ENCODE data around the gene FUZ.

- TF ChIP-seq CTCF (IDR thresholded peaks at IDR 0.05): no peak
- no peak for TF ChIP-seq EP300 (IDR thresholded peaks at IDR 0.05)
- no peak for TF ChIP-seq POLR2A (IDR thresholded peaks at IDR 0.05)
- TF ChIP-seq POLR2AphosphoS5 (IDR thresholded peaks at IDR 0.05): no peak
Measured at GRCh38 chr19:49836176-49837008, 23.3 kb upstream of the FUZ start.

Measured in upper lobe of left lung (tissue), 4 donors.